Transverse colon (tissue), 3 donors: Measurements from ENCODE around the gene MBTPS1.

Source experiments
- CTCF ChIP-seq, 5 experiments: fragments of 200-600 bp in 3 of 5; fragments of 450-650 bp in 2 of 5; sonication (generic) in 3 of 5; IDR thresholded peaks; 1 replicate in 2 of 5; 2 replicates in 3 of 5; pipeline ENCODE4 v1.5.1; 2016 to 2017; ENCODE audit warnings: antibody characterized with exemption in 5 of 5, inconsistent platforms in 3 of 5, mild to moderate bottlenecking in 2 of 5, moderate library complexity in 1 of 5
- POLR2A ChIP-seq: fragments of 450-650 bp; IDR thresholded peaks from one replicate; pipeline ENCODE4 v1.6.1; 2016; ENCODE audit warnings: antibody characterized with exemption, mild to moderate bottlenecking, moderate library complexity

GRCh38 chr16:84124257-84125073 lies 7.7 kb upstream of the MBTPS1 start:
- no peak for TF ChIP-seq CTCF (IDR thresholded peaks at IDR 0.05)
- no peak for TF ChIP-seq POLR2A
